H1 (cell line): ENCODE results near the gene OMA1. TPM values are rescaled to one million over a fixed set of nuclear protein-coding genes. Genes with fewer than 3 reads are reported as not detected.

Experiments used
- CHD7 ChIP-seq: fragments of 300-600 bp; sonication (generic); IDR thresholded peaks from 2 replicates; pipeline ENCODE4 v1.7.1; 2012; ENCODE audit warnings: low read length, moderate library complexity, mild to moderate bottlenecking, inconsistent platforms; ENCODE audit not compliant: insufficient replicate concordance
- KDM5A ChIP-seq: fragments of 200-600 bp; IDR thresholded peaks from 2 replicates; pipeline ENCODE4 v1.7.1; 2012; ENCODE audit warnings: mild to moderate bottlenecking, low read length, inconsistent platforms, mixed read lengths
- SIN3A ChIP-seq, 2 experiments: IDR thresholded peaks in 1 of 2; conservative IDR thresholded peaks in 1 of 2; 2 replicates each; pipeline ENCODE4 v1.6.1; 2011 to 2012; ENCODE audit warnings: low read length in 2 of 2, improper control_type of control experiment in 1 of 2, low read depth in 1 of 2, mild to moderate bottlenecking in 1 of 2
- USF2 ChIP-seq: IDR thresholded peaks from 2 replicates; pipeline ENCODE4 v1.6.1; 2011; ENCODE audit warnings: low read length, improper control_type of control experiment
- YY1 ChIP-seq: IDR thresholded peaks from 2 replicates; pipeline ENCODE4 v1.6.1; 2011; ENCODE audit warnings: low read depth, mild to moderate bottlenecking, low read length
- polyA plus RNA-seq, 7 experiments: library from polyadenylated mRNA; depleted of rRNA in 3 of 7; stranded (reverse) in 5 of 7; unstranded in 2 of 7; fragments of >200 nt in 5 of 7; fragments of 200-250 nt in 2 of 7; gene quantifications; 1 replicate in 5 of 7; 2 replicates in 1 of 7; 4 replicates in 1 of 7; pipeline versions ENCODE4 v1.2.1 to v1.2.3, GENCODE V29; 2011 to 2013; ENCODE audit warnings: missing spikeins in 2 of 7, mixed read lengths in 2 of 7
- total RNA-seq: library from RNA; stranded (reverse); fragmentation: NEBNext Ultra II Directional; extraction: Animal tissue kit (Norgen Biotek cat#: 25700); gene quantifications from 2 replicates; pipeline ENCODE4 v1.2.1, GENCODE V29; 2021
- TF ChIP-seq, protein P1 (sequence below): IDR thresholded peaks from 2 replicates; pipeline ENCODE4 v1.6.1; 2012; ENCODE audit warnings: inconsistent platforms

The OMA1 gene
- total and polyA plus RNA-seq, 2 of the 8 experiments (the other 6 are each of a cell fraction or from before 2014, with no cell fraction given), result 7.7 to 11.7 TPM

DNA sequence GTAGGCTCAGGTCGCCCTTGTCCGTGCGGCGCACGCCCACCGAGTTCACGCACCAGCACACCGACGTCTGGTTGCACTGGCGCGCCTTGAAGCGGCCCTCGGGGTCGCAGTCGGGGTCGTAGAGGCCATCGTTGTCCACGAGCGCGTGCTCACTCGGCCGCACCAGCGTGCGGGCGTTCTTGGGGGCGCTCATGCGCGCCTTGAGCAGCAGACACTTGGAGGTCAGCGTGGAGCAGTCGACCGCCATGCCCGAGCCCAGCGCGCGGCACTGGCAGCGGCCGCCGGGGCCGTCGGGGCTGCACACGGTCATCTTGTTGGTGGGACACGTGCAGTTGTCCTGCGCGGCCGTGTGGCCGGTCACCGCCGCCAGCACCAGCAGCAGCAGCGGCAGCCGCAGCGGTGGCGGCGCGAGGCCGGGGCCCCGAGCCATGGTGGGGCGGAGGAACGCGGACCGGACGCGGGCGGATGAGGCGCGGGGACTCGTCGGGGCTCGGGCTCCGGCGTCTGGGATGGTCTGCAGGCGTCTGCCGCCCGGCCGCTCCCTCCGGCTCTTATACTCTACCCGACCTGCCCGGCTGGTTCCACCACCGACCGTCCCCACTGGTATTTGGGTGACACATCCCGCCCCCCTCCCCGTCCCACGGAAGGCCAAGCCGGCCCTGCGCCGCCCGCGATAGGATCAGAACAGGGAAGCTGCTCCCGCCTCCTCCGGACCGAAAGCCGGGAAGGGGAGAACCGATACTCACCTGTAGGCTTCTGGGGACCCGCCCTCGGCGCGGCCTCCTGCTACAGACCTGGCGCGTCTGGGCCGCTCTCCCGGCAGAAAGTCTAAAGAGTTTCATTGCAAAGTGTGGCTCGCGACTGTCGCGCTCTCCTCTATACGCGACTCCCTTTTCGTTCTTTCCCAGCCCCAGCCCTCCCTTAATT, 30.5 kb upstream of the OMA1 start, which contains the start of gene TACSTD2 (continued):
- TF ChIP-seq SIN3A (conservative IDR thresholded peaks at IDR 0.05 in 1 of 2, IDR thresholded peaks at IDR 0.05 in 1 of 2; ENCODE audit: low read depth in 1 of 2, low read length in 2 of 2), result 0 out of 4 replicates have a peak, but pooled peaks of 1 of the 2 experiments have one; percentile 27
- TF ChIP-seq, protein P1, sequence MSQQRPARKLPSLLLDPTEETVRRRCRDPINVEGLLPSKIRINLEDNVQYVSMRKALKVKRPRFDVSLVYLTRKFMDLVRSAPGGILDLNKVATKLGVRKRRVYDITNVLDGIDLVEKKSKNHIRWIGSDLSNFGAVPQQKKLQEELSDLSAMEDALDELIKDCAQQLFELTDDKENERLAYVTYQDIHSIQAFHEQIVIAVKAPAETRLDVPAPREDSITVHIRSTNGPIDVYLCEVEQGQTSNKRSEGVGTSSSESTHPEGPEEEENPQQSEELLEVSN, result peak; percentile 98
- no peak for TF ChIP-seq CHD7
- no peak for TF ChIP-seq KDM5A
- TF ChIP-seq YY1, result peak; percentile 49; the same call in 1 of the 2 replicates
- no peak for TF ChIP-seq USF2
